Mesothelial cell of epicardium (in vitro differentiated cells): ENCODE results near the gene F2R. TPM values are rescaled to one million over a fixed set of nuclear protein-coding genes. Genes with fewer than 3 reads are reported as not detected.

Source experiments
- DNase-seq, 2 experiments: peaks; one replicate each; pipeline ENCODE4 v3.0.0; 2021; ENCODE audit warnings: low spot score in 2 of 2; ENCODE audit not compliant: unreplicated experiment in 2 of 2
- H3K27ac Mint-ChIP-seq: 2 replicates; pipeline ENCODE4 v1.8.0; 2021; ENCODE audit warnings: mixed read lengths
- H3K27me3 Mint-ChIP-seq: 2 replicates; pipeline ENCODE4 v1.8.0; 2021; ENCODE audit warnings: low read depth, mixed read lengths
- H3K36me3 Mint-ChIP-seq: 2 replicates; pipeline ENCODE4 v1.8.0; 2021; ENCODE audit warnings: mixed read lengths
- H3K4me1 Mint-ChIP-seq: 2 replicates; pipeline ENCODE4 v1.8.0; 2021; ENCODE audit warnings: mixed read lengths
- H3K4me3 Mint-ChIP-seq: 2 replicates; pipeline ENCODE4 v1.8.0; 2021; ENCODE audit warnings: mild to moderate bottlenecking, moderate library complexity, mixed read lengths
- H3K9me3 Mint-ChIP-seq: 2 replicates; pipeline ENCODE4 v1.8.0; 2021; ENCODE audit warnings: mixed read lengths
- total RNA-seq: library from RNA; stranded (reverse); gene quantifications from 3 replicates; pipeline ENCODE4 v1.2.1, GENCODE V29; 2021
- TF ChIP-seq, protein P1 (sequence below): fragments of 200-600 bp; sonication (generic); IDR thresholded peaks from one replicate; pipeline ENCODE4 v1.5.0; 2021; ENCODE audit warnings: antibody characterized with exemption; ENCODE audit not compliant: unreplicated experiment

Gene F2R
- total RNA-seq, 1 donor from 2014 or later: 35.8 TPM

DNA sequence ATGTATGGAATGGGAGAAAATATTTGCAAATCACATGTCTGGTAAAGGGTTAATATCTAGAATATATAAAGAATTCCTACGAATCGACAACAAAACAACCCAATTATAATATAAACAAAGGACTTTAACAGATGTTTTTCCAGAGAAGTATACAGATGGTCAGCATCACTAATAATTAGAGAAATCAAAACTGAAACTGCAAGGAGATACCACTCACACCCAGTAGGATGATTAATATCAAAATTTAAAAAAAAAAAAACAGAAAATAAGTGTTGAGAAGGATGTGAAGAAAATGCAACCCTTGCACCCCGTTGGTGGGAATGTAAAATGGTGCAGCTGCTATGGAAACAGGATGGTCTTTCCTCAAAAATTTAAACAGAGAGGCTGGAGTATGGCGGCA lies 34.6 kb upstream of the F2R start:
- Mint-ChIP-seq H3K27ac (no peak overlapping the region), H3K4me3 (no peak overlapping the region)

GRCh38 chr5:76682387-76682786 lies 33.5 kb upstream of the F2R start:
- no peak overlapping the region for H3K27ac Mint-ChIP-seq
- peaks cover 11% of the 10 kb centered on the region for H3K36me3 Mint-ChIP-seq
- DNase-seq: no peak
- TF ChIP-seq, protein P1, sequence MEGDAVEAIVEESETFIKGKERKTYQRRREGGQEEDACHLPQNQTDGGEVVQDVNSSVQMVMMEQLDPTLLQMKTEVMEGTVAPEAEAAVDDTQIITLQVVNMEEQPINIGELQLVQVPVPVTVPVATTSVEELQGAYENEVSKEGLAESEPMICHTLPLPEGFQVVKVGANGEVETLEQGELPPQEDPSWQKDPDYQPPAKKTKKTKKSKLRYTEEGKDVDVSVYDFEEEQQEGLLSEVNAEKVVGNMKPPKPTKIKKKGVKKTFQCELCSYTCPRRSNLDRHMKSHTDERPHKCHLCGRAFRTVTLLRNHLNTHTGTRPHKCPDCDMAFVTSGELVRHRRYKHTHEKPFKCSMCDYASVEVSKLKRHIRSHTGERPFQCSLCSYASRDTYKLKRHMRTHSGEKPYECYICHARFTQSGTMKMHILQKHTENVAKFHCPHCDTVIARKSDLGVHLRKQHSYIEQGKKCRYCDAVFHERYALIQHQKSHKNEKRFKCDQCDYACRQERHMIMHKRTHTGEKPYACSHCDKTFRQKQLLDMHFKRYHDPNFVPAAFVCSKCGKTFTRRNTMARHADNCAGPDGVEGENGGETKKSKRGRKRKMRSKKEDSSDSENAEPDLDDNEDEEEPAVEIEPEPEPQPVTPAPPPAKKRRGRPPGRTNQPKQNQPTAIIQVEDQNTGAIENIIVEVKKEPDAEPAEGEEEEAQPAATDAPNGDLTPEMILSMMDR: no peak
- no peaks in the 10 kb centered on the region for H3K27me3 Mint-ChIP-seq
- H3K4me1 Mint-ChIP-seq: peaks cover 16% of the 10 kb centered on the region
- H3K4me3 Mint-ChIP-seq: no peak overlapping the region
- peaks cover 6% of the 10 kb centered on the region for H3K9me3 Mint-ChIP-seq

More for the DNA sequence above, 34.6 kb upstream of the F2R start:
- no peaks in the 10 kb centered on the region for H3K9me3 Mint-ChIP-seq
- H3K4me1 Mint-ChIP-seq: peaks cover 16% of the 10 kb centered on the region
- no peak for DNase-seq
- no peaks in the 10 kb centered on the region for H3K27me3 Mint-ChIP-seq
- H3K36me3 Mint-ChIP-seq: peaks cover 6% of the 10 kb centered on the region
- TF ChIP-seq, protein P1: no peak

DNA sequence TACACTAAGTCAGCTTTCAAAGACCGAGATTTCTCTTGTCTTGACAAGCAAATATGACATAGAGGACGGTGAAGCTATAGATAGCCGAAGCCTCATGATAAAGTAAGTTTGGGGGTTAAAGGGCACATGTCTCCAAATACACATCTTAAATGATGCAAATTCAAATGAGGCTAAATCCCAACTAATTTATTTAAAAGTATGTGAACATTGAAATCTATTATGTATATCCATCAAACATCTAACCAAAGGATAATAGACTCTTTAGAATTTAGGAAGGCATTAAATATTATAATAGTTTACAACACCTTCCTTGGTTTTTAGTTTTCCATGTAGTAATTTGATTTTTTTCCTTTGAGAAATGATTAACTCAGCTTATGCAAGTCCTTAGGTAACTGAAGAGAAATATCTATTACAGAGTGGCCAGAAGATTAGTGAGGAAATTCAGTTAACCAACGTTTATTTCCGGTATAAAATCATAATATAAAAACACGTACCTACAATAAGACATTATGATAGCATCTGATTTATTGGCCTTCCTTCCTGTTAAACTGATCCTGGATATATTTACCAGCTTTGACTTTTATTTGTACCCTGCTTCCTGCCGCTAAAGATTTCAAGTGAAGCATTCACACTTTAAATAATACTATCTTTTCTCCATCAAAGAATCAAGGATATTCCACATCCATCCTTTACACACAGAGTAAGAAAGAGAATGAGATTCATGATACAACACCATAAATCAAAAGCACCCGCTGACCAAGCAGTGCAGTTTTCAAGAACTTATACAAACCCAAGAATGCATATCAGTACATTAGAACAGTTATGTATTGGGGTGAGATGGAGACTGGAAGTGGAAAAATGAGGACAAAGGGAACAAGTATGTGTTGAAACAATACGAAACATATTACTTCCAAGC lies 31.9 kb upstream of the F2R start:
- no peak for DNase-seq
- H3K9me3 Mint-ChIP-seq: peaks cover 6% of the 10 kb centered on the region
- H3K36me3 Mint-ChIP-seq: peaks cover 13% of the 10 kb centered on the region
- no peaks in the 10 kb centered on the region for H3K27me3 Mint-ChIP-seq
- TF ChIP-seq, protein P1: no peak
- H3K27ac Mint-ChIP-seq: no peak overlapping the region
- H3K4me3 Mint-ChIP-seq: no peak overlapping the region
- H3K4me1 Mint-ChIP-seq: peaks cover 16% of the 10 kb centered on the region

DNA sequence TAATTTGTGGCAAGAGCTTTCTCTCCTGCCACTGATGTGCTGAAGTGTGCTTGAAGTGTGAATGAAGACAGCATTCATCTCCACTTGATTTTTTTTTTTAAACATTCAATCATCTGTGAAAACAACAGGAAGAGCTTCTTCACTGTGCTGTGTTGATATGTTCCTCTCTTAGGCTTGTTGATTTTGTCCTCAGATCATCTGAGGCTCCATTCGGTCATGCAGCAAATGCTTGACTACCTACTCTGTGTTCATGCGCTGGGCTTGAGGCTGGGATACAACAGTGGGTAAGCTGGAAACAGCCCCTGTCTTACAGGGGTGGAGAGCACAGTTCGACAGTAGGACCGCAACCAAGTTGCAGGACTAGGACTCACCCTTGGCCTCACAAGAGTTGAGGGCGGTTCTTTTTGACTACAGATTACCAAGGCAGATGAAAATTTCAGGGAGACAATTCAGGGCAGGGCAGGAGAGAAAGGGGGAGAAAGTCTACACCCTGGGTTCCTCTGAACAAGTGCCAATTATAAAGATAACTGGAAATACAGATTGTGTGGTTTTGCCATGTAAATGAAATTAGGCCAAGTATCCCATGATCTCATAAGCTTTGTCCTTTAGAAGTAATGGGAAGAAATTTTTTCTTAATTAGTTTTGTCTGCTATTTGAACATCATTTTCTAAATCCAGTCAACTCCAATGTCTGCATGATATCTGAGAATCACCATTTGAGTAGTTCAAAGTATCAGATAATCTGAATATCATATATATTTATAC lies 31.0 kb upstream of the F2R start:
- TF ChIP-seq, protein P1: no peak
- DNase-seq: no peak
- Mint-ChIP-seq H3K36me3 (peaks cover 13% of the 10 kb centered on the region), H3K9me3 (peaks cover 6% of the 10 kb centered on the region), H3K27me3 (no peaks in the 10 kb centered on the region), H3K4me3 (no peak overlapping the region), H3K4me1 (peaks cover 15% of the 10 kb centered on the region), H3K27ac (no peak overlapping the region)

GRCh38 chr5:76685704-76686103 lies 30.2 kb upstream of the F2R start:
- H3K36me3 Mint-ChIP-seq: peaks cover 13% of the 10 kb centered on the region
- no peak for DNase-seq
- H3K9me3 Mint-ChIP-seq: peaks cover 6% of the 10 kb centered on the region
- H3K27ac Mint-ChIP-seq: no peak overlapping the region
- H3K27me3 Mint-ChIP-seq: no peaks in the 10 kb centered on the region
- H3K4me3 Mint-ChIP-seq: no peak overlapping the region
- peaks cover 20% of the 10 kb centered on the region for H3K4me1 Mint-ChIP-seq
- TF ChIP-seq, protein P1: no peak
